ENCODE results near the gene ZSCAN2.

DNA sequence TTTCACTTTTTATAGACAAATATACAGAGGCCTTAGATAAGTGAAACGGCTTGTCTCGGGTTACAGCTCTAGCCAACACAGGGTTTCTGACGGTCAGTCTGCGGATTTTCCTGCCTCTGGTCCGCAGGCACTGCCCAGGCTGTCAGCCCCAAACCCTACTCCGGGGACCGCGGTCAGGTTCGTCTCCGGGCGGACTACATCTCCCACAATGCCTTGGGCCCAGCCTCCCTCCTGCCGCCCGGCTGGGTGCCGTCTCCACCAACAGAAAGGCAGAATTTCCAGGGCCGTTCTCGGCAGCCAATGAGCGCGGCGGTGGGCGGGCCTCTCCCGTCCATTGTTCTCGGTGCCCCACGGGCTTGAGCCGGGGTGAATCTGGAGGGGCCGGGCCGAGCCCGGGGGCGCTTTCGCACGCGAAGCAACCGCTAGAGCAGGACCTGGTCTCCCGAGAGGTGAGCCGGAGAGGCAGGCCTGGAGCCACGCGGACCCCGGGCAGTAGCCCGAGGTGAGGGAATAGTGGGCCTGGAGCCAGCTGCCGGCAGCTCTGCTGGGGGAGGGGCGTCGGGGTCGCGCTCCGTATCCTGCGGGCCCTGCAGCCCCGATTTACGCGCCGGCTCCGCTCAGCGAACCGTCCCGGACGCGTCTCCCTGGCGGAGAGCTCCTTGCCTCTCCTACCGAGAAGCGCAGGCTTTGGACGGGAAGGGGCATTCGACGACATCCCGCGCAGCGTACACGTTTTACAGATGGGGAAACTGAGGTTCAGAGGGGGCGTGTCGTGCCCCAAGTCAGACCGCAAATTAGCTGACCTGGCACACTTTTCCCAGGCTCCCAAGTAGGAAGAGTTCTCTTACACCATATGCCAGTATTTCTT, at the start of gene ZSCAN2:
- TF ChIP-seq, protein P1, sequence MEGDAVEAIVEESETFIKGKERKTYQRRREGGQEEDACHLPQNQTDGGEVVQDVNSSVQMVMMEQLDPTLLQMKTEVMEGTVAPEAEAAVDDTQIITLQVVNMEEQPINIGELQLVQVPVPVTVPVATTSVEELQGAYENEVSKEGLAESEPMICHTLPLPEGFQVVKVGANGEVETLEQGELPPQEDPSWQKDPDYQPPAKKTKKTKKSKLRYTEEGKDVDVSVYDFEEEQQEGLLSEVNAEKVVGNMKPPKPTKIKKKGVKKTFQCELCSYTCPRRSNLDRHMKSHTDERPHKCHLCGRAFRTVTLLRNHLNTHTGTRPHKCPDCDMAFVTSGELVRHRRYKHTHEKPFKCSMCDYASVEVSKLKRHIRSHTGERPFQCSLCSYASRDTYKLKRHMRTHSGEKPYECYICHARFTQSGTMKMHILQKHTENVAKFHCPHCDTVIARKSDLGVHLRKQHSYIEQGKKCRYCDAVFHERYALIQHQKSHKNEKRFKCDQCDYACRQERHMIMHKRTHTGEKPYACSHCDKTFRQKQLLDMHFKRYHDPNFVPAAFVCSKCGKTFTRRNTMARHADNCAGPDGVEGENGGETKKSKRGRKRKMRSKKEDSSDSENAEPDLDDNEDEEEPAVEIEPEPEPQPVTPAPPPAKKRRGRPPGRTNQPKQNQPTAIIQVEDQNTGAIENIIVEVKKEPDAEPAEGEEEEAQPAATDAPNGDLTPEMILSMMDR (IDR thresholded peaks at IDR 0.05; ENCODE audit: low read length), result no peak
- TF ChIP-seq EZH2 (optimal IDR thresholded peaks at IDR 0.05; ENCODE audit: low read depth, low read length) (no peak), EZH2phosphoT487 (IDR thresholded peaks at IDR 0.05; ENCODE audit: low read length) (no peak)

All from MM.1S (cell line).